Activated CD4-positive, alpha-beta T cell treated with anti-CD3 and anti-CD28 coated beads, Interleukin-2, Interleukin-4, amounts not matched to agents 100 ng/mL and 50 ng/mL, durations not matched to agents 16 hours and 8 hours (primary cell): Measurements from ENCODE around the gene PDSS1.
A peak's percentile ranks its signal among the peaks of the same experiment; 100 is the strongest.

Experiments
- DNase-seq: peaks from one replicate; pipeline ENCODE4 v3.0.0-alpha.2; 2020; ENCODE audit warnings: low spot score

Gene PDSS1

DNA sequence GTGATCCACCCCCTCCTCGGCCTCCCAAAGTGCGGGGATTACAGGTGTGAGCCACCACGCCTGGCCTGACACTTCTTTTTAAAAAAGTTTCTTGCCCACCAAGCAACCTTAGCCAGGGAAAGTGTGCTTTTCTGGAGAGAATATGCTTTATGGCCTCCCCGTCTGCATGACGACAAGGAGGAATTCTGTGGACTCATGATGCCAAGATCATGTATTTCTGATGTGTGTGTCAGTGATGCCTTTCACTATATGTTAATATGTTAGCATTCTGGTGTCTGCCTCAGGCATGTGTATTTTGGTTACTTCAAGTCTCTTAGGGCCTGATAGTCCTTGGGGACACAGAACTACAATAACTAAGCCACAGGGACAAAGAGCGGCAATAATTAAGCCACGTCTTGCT, 2.1 kb downstream of the PDSS1 start:
- DNase-seq = no peak

DNA sequence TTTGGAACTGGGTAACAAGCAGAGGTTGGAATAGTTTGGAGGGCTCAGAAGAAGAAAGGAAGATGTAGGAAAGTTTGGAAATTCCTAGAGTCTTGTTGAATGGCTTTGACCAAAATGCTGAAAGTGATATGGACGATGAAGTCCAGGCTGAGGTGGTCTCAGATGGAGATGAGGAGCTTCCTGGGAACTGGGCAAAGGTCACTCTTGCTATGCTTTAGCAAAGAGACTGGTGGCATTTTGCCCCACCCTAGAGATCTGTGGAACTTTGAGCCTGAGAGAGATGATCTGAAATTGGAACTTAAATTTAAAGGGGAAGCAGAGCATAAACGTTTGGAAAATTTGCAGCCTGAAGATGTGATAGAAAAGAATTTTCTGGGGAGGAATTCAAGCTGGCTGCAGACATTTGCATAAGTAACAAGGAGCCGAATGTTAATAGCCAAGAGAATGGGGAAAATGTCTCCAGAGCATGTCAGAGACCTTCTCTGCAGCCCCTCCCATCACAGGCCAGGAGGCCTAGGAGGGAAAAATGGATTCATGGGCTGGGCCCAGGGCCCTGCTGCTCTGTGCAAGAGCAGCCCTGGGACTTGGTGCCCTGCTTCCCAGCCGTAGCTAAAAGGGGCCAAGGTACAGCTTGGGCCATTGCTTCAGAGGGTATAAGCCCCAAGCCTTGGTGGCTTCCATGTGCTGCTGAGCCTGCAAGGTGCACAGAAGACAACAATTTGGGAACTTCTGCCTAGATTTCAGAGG, 3.6 kb downstream of the PDSS1 start:
- no peak for DNase-seq

DNA sequence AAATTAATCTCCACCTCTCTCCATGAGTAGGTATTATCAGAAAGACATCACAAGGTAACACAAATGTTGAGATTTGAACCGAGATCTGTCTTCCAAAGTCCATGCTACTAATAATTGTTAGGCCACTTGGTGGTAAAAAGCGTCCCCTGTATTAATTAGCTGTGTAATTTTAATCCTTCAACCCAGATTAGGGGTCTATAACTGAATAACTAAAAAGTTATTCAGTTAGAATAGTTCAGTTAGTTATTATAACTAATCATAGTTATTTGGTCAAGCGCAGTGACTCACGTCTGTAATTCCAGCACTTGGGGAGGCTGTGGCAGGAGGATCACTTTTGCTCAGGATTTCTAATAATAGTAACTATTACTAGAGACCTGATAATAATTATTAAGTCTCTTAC, 5.6 kb downstream of the PDSS1 start:
- no peak for DNase-seq

DNA sequence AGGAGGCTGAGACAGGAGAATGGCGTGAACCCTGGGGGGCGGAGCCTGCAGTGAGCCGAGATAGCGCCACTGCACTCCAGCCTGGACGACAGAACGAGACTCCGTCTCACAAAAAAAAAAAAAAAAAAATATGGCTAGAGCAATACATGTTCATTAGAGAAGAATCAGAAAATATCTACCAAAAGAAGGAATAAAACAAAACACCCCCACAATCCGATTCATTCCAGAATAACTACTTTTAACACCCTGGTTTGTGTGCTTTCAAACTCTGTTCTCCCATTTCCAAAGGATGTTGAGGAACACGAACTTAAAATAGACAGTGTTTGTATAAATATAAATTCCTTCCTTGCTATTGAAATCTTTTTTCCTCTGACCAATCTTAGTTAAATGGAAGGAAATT, 6.5 kb downstream of the PDSS1 start:
- no peak for DNase-seq

DNA sequence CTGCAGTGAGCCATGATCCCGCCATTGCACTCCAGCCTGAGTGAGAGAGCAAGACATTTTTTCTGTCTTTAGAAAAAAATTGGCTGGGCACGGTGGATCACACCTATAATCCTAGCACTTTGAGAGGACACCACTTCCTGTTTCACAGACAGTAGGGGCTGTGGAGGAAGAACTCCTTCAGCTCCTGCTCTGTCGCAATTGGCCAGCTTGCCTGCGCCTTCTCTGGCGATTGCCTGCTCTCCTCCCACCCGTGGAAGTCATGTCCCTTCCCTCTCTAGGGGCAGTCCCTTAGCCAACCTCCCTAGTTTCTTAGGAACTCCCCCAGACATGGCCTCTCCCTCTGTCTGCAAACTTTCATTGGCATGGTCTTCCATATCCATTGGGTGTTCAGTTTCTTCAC, 8.7 kb downstream of the PDSS1 start:
- DNase-seq = no peak

DNA sequence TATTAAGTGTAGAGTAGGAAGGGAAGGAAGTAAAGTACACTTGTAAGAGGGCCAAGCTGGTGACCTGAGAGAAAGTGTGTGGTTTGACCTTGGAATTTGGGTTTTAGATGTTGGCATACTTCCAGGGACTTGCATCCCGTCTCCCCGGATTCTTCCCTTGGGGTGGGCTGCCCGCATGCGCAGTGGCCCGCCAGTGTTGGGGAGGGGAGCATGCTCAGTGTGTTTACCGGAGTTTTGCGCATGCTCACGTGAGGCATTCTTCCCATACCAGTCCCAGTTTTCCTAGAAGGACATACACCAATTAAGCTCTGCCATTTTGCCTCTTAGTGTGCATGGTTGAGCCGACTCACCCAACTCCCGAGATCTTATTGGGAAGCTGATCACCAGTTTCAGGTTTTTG, 9.4 kb downstream of the PDSS1 start:
- DNase-seq = no peak

DNA sequence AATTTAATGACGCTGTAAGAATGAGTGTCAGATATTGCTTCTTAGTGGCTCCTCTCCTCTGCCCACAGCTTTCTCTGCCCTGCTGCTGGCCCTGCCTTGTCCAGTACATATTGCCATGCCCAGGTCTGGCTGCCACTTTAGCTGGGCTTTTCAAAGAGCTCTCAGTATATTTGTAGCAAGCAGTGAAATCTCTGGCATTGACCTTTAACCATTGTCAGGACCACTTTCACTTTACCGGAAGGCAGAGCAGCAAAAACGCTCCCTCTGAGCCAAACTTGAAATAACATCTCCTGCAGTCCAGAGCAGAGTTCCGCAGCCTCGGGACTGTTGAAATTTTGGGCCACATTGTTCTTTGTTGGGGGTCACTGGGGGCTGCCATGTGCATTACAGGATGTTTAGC, 13.8 kb downstream of the PDSS1 start:
- no peak for DNase-seq

DNA sequence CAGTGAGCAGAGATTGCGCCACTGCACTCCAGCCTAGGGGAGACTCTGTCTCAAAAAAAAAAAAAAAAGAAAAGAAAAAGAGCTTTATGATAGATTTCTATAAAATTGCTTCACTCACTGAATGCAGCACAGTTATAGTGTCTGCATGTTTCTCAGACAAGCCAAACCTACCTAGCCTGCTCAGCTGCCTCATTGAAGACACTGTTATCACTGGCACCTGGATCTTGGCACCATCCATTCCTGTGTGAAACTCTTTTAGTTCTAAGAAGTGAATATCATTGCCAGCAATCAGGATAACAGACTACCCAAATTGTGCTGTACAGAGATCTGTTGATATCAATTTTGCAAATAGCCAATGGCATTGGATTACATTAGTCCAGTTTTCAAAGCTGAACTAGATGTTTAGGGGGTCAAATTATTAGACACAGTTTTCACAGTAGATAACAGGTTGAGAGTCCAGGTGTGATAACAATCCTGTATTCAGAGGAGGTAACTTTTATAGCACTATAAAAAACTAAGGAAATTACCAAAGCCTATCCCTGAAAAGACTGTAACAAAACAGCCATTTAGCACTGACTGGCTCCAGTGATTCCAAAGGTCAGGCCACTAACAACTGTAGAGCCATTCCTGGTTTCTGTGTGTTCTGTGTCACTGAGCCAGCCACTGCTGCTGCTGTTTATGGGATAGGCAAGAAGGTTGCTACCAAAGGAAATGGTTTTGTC, 17.1 kb downstream of the PDSS1 start:
- no peak for DNase-seq

DNA sequence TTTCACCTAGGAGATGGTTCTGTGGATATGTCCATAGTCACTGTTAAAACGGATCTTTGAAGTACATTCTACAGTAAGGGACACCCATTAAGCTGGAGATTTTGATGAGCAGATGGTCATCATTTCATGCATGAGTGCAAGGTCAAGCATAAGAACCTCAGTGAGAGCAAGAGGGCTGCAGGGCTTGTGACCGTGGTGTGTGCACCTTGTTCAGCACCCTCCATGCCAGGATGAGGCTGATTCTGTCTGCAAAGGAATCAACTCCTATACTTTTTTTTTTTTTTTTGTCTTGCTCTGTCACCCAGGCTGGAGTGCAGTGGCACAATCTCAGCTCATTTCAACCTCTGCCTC, 17.6 kb downstream of the PDSS1 start:
- DNase-seq = no peak

DNA sequence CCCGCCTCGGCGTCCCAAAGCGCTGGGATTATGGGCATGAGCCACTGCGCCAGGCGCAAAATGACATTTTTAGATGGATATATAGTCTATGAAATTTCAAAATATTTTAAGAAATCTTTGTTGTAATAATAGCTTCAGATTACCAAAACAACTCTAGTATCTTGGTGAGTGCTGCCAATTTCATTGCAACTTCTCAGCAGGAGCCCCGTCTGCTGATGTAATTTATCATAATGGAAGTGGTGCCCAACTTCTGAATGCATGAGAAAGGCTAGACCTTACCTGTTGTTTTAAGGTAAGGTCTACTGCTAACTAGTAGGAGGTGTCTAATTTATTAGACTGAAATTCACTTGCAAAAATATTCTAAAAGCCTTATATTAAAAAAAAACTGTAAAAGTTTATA, 20.0 kb downstream of the PDSS1 start:
- DNase-seq = no peak

DNA sequence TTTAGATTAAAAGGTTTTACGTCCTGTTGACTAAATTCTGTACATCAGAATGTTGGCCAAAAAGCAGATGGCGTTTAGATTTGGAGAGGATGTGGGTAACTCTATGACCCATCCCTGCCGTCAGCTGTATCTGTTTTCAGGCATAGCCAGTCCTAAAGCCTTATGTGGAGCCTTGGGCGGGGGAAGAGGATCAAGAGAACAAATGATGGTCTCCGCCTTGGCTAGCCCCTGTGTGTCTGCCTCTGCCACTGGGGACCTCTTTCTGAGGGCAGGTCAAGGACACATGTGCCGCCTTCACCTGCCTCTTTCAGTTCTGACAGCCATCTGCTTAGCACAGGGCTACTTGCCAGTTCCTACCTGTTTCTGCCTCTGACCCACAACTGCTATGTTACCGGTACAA, 24.1 kb downstream of the PDSS1 start:
- DNase-seq = peak; percentile 80

DNA sequence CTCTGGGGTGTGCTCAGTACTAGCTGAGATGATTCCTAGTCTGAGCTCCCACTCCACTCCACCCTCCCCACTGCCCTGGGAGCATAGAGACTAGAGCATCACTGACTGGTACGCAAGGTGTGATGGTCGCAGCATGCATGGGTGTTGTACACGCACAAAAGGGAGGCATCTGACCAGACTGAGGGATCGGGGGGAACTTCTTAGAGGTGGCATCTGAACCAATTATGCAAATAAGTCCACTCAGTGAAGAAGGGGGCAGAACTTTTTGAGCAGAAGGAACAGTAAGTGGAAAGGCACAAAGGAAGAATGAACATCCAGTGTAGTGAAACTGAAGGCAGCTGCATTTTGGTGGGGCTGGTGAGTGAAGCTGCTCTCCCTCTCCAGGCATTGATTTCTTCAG, 25.5 kb downstream of the PDSS1 start:
- DNase-seq = no peak

DNA sequence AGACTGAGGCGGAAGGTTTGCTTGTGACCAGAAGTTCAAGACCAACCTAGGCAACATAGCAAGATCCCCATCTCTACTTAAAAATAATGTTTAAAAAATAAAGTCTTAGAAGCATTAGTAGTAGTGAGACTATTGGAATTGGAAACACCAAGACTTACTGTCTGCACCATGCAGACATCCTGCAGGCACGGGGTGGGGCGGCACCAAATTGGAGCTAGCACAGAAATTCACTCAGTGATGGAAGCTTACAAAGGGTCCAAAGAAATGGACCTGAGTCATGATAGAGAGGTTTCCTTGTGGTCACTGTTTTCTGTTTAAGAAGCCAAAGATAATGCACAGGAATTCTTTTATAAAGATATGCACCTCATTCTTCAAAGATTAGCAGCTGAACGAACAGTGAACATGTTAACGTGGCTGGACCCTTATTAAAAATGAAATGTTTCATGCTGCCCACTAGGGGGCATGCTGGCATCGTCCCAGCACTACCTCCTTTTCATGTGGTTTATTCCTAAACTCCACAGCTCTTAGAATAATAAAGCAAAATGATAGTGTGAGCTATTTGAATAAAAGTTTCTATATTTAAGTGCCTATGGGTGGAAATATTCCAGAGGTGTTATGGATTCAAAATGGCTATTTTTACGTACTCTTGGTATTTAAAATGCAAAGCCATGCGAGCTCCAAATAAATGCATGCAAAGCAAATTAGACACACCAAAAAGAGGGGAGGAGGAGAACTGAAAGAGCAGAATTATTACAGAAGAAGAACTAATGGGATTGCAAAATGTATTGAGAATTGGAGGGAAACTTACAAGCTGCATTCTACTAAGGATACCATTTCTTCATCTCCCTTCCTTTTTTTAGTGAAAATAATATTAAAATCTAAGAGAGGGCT, 28.6 kb downstream of the PDSS1 start:
- peak; percentile 41 for DNase-seq

DNA sequence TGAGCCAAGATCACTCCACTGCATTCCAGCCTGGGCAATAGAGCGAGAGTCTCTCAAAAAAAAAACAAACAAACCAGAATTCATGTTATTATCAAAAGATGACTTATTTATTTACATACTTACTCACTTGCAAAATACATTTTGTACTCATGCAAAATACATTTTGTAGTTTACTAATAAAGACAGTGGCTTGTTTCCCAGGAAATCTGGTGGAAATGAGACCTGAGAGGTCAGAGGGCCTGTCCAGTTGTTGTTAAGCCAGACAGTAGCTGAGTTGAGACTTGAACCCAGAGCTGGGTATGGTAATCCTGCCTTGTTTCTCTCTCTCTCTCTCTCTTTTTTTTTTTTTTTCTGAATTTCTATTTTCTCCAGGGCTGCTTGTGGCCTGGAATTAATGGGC, 29.5 kb downstream of the PDSS1 start:
- no peak for DNase-seq

DNA sequence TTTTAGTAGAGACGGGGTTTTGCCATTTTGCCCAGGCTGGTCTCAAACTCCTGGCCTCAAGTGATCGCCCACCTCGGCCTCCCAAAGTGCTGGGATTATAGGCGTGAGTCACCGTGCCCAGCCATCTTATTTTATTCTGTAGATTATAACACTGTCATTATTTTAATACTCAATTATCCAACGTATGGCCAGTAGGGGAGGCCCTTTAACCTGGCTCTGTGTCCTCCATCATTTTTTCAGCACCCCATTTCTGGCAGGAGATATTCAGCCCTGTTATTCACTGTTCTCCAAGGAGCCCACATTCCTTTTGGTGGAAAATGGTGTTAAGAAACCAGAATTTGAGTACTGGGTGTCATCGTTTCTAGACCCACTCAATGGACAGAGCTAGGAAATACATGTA, 31.5 kb downstream of the PDSS1 start:
- DNase-seq = no peak

DNA sequence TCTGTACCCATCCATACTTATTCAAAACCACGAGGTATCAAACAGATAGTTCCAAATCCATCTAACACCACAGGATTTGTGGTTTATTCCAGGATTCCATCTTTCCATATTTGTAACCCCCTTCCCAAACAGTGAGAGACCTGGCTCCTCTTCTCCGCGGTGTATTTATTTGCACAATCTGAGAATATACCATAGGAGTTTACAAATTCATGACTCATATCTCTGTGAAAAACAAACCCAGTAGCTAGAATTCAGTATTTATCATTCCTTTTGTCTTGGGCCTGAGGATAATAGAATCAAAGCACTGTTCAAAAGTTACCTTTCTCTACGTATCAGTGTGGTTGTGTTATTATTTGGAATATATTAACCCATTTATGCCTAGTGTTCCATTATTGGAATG, 31.9 kb downstream of the PDSS1 start:
- DNase-seq = no peak

DNA sequence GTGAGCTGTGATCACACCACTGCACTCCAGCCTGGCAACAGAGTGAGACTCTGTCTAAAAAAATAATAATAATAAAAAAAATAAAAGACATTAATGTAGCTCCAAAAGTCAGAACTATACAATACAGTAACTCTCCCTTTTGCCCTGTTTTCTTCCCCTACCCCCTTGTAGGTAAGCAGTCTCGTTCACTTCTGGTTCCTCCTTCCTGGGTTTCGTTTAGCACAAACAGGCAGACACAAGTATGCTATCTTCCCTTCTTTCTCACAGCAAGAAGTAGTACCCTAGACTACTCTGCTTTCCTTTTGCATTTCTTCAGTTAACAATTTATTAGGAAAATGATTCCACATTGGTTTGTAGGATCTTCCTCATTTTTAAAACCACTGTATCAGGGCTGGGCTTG, 33.1 kb downstream of the PDSS1 start:
- DNase-seq = no peak

DNA sequence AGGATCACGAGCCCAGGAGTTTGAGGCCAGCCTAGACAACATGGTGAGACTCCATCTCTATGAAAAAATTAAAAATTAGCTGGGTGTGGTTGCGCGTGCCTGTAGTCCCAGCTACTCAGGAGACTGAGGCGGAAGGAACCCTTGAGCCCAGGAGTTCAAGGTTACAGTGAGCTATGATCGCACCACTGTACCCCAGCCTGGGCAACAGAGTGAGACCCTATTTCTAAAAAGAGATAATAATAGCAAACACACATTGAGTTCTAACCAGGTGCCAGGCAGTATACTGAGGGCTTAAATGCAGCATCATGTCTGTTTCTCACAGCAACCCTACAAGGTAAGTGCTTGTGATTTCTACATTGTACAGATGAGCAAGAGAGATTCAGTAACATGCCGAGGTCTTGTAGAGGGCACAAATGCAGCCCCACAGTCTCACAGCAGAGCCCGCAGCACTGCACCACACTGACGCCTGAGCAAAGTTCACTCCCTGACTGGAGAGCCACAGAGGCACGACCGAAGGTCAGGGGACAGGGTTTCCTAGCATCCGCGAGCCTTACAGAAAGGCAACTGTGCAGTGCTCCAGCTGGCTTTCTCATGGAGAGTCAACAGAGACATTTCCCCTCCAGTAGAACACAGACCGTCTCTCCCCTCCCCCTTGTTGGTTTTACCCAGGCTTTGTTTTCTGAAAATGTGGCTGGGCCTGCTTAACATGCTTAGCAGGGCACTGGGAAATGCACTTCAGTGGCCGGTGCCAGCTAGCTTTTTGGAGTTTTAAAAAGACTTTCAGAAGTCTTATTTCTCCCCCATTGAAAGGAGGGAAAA, 36.5 kb downstream of the PDSS1 start:
- DNase-seq = no peak

DNA sequence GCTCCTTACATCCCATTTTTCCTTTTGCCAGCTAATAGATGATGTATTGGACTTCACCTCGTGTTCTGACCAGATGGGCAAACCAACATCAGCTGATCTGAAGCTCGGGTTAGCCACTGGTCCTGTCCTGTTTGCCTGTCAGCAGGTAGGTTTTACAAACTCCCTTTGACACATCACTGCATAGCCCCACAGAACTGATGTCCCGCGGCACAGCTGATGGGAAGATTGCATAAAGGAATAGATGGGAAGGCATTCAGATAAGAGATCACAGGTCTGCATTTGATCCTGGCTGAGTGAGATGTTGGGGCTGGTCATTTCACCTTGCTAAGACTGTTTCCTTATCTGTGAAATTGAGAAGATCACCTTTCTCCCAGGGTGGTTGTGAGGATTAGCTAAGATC, 37.9 kb downstream of the PDSS1 start:
- no peak for DNase-seq

DNA sequence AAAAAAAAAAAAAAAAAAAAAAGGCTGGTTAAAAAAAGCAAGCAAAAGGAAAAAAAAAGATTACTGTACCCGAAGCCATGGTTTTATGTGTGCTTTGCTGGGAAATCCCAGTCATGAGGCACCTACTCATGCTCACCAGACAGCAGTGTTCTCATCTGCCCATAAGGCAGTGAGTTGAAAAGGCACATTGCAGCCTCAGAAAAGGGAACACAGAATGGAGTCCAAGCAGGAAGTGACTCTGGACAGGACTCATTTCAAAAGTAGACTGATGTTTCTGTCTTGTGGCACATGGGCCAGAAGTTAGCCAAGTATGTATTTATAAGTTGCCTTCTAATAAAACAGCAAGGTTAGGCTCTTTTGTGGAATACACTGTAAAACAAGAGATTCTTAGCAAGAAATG, 40.2 kb downstream of the PDSS1 start:
- DNase-seq = peak; percentile 91

DNA sequence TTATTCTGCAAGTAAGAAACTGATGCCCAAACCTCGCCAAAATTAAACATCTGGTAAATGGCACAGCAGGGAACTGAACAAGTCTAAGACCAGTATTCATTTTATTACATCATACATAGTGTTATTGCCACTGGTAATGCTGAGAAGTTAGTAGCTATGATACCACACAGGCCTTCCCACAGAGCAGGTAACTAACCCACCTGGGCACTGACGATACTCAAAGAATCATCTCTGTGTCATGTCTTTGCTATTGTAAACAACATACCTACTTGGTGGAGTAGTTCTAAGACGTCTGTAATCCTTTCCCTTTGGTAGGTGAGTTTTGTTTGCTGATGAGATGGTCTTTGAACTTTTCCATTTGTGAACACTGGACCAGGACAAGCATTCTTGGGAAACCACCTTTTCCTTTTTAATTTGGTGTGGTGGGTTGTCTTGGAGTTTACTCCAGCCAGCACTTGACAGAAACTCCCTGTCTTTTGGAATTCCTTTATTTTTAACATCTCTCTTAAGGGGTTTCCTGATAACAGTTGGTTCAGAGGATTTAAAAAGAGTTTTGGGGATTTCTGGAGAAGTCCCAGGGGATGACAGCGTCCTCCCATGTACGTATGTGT, 40.9 kb downstream of the PDSS1 start:
- no peak for DNase-seq
